ENCODE results near the gene POR. TPM values are rescaled to one million over a fixed set of nuclear protein-coding genes. Genes with fewer than 3 reads are reported as not detected.
A peak's percentile ranks its signal among the peaks of the same experiment; 100 is the strongest.

The POR gene
- total RNA-seq, 1 experiment from 2014 or later, result 151 TPM

- TF ChIP-seq ZNF281 (CRISPR knock-in tag; IDR thresholded peaks at IDR 0.05) (no peak), FOXJ3 (CRISPR knock-in tag; IDR thresholded peaks at IDR 0.05; ENCODE audit: borderline replicate concordance) (no peak), FOXK1 (CRISPR knock-in tag; IDR thresholded peaks at IDR 0.05) (no peak), MXD4 (CRISPR knock-in tag; IDR thresholded peaks at IDR 0.05; ENCODE audit: borderline replicate concordance) (no peak), NFYB (CRISPR knock-in tag; conservative IDR thresholded peaks at IDR 0.05; ENCODE audit: low read depth) (no peak), TCF7 (CRISPR knock-in tag; IDR thresholded peaks at IDR 0.05; ENCODE audit: low read depth) (no peak)
Observed at GRCh38 chr7:75953931-75954330, 39.0 kb downstream of the POR start (continued).

- CTCF ChIA-PET, result no interaction called here
- ATAC-seq (no peak), DNase-seq (ENCODE audit: low spot score) (no peak)
- no peaks in the 10 kb centered on the region for H3K27me3 Mint-ChIP-seq (ENCODE audit: low read depth)
- TF ChIP-seq KAT7 (CRISPR knock-in tag; IDR thresholded peaks at IDR 0.05; ENCODE audit: borderline replicate concordance) (no peak), FOXK1 (CRISPR knock-in tag; IDR thresholded peaks at IDR 0.05) (no peak), RELA (CRISPR knock-in tag; IDR thresholded peaks at IDR 0.05; ENCODE audit: borderline replicate concordance) (no peak), ZNF232 (CRISPR knock-in tag; IDR thresholded peaks at IDR 0.05) (no peak)
- POLR2A ChIA-PET, result interaction anchor here (0.6 kb wide), 1 partner anchor 36 kb away, joined by 3 read pairs; no protein-coding TSS in a partner anchor
- 0 out of 2 replicates have a peak overlapping the region, but pooled peaks have one; percentile 21 for H3K27ac Mint-ChIP-seq
- H3K4me3 Mint-ChIP-seq, result no peak overlapping the region
- peaks cover 33% of the 10 kb centered on the region for H3K36me3 Mint-ChIP-seq
- peaks cover 22% of the 10 kb centered on the region for H3K4me1 Mint-ChIP-seq
- no peaks in the 10 kb centered on the region for H3K9me3 Mint-ChIP-seq
Observed at GRCh38 chr7:75955331-75955955, 40.5 kb downstream of the POR start.

DNA sequence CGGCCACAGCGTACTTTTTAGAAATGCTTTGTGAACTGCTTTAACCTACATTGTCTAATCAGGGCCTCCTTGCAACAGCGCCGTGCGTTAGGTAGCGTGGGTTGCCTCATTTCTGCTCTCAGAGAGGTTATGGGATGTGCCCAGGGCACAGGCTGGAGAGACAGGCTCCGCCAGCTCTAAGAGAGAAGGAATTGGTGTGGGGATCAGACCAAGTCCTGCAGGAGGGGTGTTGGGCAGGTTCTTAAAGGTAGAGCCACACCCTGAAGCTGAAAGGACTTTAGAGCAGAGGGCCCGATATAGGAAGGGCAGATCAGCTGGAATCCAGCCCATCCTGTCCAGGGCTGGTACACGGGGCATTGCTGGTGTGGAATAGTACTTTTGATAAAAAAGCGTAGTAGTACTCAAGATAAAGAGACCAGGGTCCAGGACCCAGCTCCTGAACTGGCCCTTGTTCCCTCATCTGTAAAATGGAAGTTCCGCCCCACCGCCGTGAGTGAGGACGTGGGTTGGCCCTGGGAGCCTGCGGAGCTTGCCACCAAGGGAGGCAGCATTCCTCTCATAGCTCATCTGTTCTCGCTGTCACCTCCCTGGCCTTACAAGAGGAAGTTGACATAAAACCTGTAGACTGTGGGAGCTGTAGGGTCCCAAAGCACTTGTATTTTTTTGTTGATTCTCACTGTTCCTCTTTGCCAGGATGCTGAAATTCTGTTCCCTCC lies 42.2 kb downstream of the POR start:
- H3K4me1 Mint-ChIP-seq, result peaks cover 22% of the 10 kb centered on the region
- no peaks in the 10 kb centered on the region for H3K27me3 Mint-ChIP-seq (ENCODE audit: low read depth)
- ATAC-seq (peak; percentile 83), DNase-seq (ENCODE audit: low spot score) (peak; percentile 63)
- no peaks in the 10 kb centered on the region for H3K9me3 Mint-ChIP-seq
- peak overlapping the region; percentile 14 for H3K27ac Mint-ChIP-seq
- H3K36me3 Mint-ChIP-seq, result peaks cover 38% of the 10 kb centered on the region
- ChIA-PET POLR2A (interaction anchor here (0.6 to 1.4 kb wide), 3 partner anchors 42 to 77 kb away, joined by 3 to 4 read pairs (median 3); partner anchors contain the start of gene POR), CTCF (interaction anchor here (0.6 to 1.8 kb wide), 10 partner anchors 9 to 334 kb away, joined by 3 to 12 read pairs (median 4); no protein-coding TSS in a partner anchor)
- no peak overlapping the region for H3K4me3 Mint-ChIP-seq
- TF ChIP-seq TCF7 (CRISPR knock-in tag; IDR thresholded peaks at IDR 0.05; ENCODE audit: low read depth) (no peak), AR (CRISPR knock-in tag; IDR thresholded peaks at IDR 0.05) (no peak), ZNF232 (CRISPR knock-in tag; IDR thresholded peaks at IDR 0.05) (no peak), GABPB1 (CRISPR knock-in tag; IDR thresholded peaks at IDR 0.05) (no peak), CREB1 (CRISPR knock-in tag; IDR thresholded peaks at IDR 0.05) (no peak), E2F5 (CRISPR knock-in tag; IDR thresholded peaks at IDR 0.05) (no peak), GTF2I (CRISPR knock-in tag; conservative IDR thresholded peaks at IDR 0.05) (no peak)
- TF ChIP-seq, protein P1, sequence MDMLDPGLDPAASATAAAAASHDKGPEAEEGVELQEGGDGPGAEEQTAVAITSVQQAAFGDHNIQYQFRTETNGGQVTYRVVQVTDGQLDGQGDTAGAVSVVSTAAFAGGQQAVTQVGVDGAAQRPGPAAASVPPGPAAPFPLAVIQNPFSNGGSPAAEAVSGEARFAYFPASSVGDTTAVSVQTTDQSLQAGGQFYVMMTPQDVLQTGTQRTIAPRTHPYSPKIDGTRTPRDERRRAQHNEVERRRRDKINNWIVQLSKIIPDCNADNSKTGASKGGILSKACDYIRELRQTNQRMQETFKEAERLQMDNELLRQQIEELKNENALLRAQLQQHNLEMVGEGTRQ (CRISPR knock-in tag; IDR thresholded peaks at IDR 0.05), result no peak
- TF ChIP-seq, protein P2, sequence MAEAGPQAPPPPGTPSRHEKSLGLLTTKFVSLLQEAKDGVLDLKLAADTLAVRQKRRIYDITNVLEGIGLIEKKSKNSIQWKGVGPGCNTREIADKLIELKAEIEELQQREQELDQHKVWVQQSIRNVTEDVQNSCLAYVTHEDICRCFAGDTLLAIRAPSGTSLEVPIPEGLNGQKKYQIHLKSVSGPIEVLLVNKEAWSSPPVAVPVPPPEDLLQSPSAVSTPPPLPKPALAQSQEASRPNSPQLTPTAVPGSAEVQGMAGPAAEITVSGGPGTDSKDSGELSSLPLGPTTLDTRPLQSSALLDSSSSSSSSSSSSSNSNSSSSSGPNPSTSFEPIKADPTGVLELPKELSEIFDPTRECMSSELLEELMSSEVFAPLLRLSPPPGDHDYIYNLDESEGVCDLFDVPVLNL (CRISPR knock-in tag; IDR thresholded peaks at IDR 0.05; ENCODE audit: borderline replicate concordance, low read depth), result no peak
- TF ChIP-seq, protein P3, sequence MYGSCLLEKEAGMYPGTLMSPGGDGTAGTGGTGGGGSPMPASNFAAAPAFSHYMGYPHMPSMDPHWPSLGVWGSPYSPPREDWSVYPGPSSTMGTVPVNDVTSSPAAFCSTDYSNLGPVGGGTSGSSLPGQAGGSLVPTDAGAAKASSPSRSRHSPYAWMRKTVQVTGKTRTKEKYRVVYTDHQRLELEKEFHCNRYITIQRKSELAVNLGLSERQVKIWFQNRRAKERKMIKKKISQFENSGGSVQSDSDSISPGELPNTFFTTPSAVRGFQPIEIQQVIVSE (CRISPR knock-in tag; IDR thresholded peaks at IDR 0.05; ENCODE audit: borderline replicate concordance), result no peak
- TF ChIP-seq, protein P4, sequence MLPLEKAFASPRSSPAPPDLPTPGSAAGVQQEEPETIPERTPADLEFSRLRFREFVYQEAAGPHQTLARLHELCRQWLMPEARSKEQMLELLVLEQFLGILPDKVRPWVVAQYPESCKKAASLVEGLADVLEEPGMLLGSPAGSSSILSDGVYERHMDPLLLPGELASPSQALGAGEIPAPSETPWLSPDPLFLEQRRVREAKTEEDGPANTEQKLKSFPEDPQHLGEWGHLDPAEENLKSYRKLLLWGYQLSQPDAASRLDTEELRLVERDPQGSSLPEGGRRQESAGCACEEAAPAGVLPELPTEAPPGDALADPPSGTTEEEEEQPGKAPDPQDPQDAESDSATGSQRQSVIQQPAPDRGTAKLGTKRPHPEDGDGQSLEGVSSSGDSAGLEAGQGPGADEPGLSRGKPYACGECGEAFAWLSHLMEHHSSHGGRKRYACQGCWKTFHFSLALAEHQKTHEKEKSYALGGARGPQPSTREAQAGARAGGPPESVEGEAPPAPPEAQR (CRISPR knock-in tag; IDR thresholded peaks at IDR 0.05), result no peak
- TF ChIP-seq, protein P5, sequence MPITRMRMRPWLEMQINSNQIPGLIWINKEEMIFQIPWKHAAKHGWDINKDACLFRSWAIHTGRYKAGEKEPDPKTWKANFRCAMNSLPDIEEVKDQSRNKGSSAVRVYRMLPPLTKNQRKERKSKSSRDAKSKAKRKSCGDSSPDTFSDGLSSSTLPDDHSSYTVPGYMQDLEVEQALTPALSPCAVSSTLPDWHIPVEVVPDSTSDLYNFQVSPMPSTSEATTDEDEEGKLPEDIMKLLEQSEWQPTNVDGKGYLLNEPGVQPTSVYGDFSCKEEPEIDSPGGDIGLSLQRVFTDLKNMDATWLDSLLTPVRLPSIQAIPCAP (CRISPR knock-in tag; IDR thresholded peaks at IDR 0.05), result no peak

All from WTC11 (cell line).